GM19035 (cell line): ENCODE data around the gene GRB10.

Experiments used
- ATAC-seq: cut with Tn5 transposase; IDR thresholded peaks from one replicate; pipeline ENCODE4 v1.9.1; 2021; ENCODE audit not compliant: unreplicated experiment

Gene GRB10

DNA sequence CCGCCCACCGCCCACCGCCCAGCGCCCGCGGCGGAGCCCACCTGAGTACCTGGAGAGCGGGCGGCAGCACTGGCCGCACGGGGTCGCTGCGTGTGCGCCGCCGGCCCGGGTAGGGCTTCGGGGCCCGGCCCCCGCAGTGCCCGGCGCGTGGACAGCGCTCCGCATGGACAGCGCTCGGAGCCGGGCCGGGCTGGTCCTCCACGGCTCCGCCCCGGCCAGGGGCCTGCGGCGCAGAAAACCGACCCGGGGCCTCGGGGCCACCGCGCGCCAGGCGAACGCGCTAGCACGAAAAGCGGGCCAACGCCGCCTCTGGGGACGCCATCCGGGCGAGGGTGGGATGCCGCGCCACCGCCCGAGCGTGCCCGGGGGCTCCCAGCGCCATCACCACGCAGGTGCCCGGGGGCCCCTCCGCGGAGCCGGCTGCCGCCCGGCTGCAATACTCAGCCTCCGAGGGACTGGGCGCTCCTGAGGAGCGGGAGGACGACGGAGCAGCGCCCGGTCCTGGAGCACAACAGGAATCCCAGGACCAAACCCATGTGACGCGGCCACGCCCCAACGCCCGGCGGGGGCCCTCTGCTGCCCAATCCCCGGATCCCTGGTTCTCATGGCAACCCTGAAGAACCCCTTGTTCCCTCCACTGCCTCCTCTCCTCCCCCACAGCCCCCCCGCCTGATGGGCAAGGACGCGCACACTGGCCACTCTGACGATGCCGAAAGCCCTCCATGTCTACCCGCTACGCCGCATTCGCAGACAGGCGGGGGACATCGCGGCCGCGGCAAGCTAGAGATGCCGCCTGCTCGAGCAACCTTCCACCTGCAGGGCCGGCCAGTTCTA is at the start of gene GRB10:
Gene GRB10, minus strand, starts transcription at position 522 of the 834 bp plus-strand sequence. CDS start 50,574 bp downstream, outside the sequence.
- ATAC-seq: no peak

DNA sequence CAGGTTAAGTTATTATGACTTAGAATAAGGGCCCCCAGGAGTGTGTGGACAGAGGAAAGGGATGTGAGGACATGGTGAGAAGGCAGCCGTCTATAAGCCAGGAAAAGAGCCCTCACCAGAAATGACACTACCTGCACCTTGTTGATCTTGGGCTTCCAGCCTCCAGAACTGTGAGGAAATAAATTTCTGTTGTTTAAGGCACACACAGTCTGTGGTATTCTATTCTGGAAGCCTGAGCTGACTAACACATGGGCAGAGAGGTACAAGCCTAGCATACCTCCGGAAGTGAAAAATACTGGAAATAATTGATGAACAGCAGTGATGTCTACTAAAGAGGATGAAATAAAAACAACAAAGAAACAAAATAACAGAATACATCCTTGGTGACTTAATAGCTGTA is 46.1 kb upstream of the GRB10 start:
- no peak for ATAC-seq

DNA sequence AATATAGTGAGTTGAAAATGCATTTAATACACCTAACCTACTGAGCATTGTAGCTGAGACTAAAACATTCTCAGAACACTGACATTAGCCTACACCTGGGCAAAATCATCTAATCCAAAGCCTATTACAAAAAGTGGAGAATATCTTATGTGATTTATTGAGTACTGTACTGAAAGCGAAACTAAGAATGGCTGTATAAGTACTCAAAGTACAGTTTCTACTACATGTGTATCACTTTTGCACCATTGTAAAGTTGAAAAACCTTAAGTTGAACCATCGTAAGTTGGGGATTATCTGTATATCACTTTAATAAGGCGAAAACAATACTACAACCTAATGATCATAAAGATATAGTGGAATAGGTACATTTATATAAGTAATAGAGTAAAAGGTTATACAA is 45.4 kb upstream of the GRB10 start:
- no peak for ATAC-seq

DNA sequence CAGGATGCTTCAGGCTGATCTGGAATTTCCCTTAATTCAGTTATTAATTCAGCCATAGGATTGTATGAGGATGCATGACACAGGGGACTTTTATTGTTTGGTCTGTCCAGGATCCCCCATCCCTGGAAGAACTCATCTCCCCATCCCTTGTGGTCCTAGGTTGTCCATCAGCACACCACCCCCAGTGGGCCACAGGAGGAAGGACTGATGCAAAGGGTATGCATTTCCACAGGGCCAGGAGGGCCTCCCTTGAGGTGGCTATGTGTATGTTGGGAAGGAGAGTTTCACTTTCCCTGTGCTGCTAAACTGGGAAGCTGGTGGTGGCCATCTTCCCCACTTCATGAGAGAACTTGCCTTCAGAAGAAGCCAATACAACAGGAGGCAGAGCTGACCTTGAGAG is 44.6 kb upstream of the GRB10 start:
- ATAC-seq: no peak

DNA sequence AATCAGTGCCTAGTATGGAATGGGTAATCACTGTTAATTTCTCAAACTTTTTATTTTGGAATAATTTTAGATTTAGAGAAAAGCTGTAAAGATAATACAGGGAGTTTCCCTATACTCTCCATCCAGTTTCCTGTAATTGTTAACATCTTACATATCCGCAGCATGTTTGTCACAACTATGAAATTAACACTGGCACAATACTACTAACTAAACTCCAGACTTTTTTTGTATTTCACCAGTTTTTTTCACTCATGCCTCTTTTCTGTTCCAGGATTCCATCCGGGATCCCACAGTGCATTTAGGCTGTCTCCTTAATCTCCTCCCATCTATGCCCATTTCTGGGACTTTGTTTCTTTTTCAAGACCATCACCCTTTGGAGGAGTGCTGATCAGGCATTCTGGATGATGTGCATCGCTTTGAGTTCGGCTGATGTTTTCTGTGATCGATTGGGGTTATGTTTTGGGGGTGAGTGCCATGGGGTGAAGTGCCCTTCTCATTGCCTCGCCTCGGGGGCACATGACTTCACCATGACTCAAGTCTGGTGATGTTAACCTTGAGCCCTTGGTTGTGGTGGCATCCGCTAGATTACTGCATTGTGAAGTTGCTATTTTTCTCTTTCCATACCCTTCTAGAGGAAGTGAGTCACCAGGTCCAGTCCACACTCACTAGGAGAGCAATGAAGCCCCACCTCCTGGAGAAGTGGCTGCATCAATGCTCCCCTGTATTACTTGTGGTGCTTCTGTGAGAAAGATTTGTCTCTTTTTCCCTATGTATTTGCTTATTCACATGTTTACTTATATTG is 43.9 kb upstream of the GRB10 start:
- no peak for ATAC-seq

DNA sequence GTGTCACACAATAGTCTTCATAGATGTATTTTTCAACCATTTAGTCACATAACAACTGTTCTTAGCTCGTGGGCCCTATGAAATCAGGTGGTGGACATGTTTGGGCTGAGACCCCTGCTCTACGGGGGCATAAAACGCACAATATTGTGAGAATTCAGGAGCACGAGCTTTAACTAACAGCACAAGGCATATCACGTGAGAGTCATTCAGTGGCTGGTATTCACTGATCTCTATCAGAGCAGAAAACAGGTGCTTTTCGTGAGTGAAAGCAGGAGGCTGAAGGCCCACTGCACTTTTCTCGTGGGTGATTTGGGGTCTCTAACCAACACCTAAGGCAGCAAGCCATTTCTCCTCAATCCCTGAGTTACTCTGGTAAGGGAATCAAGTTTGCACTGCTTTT is 42.8 kb upstream of the GRB10 start:
- no peak for ATAC-seq

DNA sequence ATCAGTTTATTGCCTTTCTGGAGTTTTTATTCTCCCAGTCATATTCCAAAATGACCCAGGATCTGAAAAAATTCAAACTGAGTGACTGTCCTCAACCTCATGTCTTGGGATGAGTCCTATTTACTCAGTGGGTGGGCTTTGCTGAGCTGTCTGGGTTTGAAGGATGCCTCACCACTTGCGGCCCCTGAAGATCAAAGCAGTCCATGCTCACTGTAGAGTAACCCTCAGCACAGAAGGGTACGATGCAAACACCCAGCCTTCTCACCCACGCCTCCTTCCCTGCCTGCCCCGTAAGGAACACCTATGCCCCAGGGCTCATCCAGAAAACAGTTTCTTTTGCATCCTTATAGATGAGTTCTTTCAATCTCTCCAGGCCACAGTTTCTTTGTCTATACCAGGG is 42.2 kb upstream of the GRB10 start:
- no peak for ATAC-seq

DNA sequence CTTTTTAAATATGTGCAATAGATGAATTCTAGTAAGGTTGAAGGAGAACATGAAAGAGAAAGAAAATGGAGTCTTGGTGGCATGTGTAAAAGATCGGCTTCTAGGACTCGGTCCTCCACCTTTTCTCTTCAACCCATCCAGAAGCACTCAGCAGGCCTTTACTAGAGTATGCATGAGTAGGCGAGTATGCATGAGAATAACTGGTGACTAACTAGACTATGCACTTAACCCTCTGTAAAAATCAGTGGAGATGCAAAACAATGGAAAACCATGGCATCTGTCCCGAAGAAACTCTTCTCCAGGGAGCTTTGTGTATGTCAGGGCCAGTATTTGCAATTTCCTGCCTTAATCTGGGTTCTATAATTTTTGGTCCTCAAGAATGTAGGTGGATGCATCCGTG is 40.0 kb upstream of the GRB10 start:
- no peak for ATAC-seq

DNA sequence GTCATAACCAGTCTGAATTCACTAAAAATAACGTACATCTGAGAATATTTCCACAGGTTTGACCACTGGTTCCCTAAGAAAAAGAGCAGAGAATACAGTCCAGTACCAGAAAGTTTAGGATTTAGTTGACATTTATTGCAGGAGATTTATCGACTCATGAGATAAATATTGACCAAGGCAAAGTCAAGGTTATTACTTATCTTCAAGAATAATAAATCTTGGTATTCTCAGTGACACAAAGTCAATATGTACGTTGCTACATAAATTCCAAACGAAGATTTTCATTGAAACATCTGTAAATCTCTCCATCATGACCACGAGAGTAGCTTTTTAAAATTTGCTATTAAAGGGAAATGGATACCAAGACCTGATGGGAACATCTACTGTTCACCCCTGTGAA is 39.4 kb upstream of the GRB10 start:
- ATAC-seq: no peak

DNA sequence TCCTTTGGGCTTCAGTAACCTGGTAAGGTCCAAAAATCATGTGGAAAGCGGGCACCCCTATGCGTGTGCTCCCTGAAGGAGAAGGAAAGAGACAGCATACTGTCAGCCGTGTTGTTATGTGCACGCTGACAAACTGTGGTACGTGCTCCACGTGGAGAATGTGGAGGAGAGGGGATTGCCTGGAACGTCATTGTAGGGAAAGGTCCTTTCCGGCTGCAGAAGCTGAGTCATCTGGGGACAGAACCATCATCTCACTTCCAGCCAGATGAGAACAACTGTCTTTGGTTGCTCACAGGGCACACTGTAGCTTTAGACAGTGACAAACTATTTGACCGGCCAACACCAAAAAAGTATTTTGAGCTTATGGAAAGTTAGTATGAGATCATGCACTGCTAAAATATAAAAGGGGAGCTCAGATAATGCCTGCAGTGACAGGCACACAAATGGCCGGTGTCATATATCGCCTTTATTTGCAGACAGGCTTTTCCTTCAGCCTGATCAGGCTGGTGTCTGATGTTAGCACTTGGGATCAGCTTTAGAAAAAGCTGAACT is 38.8 kb upstream of the GRB10 start:
- ATAC-seq: no peak

DNA sequence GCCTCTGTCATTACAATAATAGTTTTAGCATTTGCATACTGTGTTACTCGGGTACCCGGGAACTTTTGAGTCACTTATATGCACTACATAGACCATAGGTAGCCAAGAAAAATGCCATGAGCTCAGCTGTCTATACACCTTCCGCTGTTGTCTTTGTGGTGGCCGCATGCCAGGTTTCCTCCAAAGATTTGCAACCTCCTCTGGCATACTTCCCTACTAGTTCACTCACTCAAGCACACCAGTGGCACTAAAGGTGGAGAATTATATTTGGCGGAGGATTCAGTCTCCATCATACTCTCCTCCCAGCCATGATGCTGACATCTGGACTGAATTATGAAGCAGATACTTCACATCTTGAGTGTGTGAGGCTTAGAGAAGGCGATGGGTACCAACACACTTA is 35.6 kb upstream of the GRB10 start:
- ATAC-seq: no peak

DNA sequence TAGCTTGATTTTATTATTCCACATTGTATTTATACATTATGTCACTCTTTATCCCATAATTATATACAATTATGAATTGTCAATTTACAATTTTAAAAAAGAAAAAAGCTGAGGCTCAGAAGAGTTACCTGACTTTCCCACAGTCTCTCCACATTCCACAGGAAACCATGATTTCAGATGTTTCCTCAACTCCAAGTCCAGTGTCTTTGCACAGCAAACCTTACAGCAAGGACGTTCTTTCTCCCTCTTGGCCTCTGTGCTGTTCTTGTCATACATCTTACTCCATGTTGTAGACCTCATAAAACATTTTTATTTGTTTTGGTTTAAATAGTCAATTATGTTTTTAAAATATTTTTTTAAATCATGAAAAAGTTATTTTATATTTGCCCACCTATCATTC is 34.9 kb upstream of the GRB10 start:
- ATAC-seq: no peak

DNA sequence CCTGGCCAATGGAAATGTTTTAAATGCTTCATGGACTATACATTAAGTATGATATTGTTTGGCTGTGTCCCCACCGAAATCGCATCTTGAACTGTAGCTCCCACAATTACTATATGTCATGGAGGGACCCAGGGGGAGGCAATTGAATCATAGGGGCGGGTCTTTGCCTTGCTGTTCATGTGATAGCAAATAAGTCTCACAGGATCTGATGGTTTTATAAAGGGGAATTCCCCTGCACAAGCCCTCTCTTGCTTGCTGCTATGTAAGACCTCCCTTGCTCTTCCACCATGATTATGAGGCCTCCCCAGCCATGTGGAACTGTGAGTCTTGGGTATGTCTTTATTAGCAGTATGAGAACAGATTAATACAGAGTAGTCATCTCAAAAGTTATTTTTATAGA is 32.4 kb upstream of the GRB10 start:
- no peak for ATAC-seq

DNA sequence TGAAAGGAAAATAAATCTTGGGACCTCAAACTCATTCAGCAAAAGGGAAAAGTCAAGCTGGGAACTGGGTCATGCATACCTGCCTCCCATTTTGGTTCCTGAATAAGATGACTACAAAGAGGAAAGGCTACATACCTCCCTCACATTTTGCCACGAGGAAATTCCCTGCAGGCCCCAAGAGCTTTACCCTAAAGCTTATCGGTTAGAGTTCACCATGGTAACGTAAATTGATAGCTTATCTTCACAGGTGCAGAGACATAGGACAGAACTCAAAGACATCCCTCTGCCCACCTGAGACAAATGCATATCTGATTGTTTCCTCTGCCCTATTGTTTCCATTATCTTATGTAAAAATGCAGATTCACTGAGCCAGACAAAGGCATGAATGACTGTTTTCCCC is 31.5 kb upstream of the GRB10 start:
- no peak for ATAC-seq

DNA sequence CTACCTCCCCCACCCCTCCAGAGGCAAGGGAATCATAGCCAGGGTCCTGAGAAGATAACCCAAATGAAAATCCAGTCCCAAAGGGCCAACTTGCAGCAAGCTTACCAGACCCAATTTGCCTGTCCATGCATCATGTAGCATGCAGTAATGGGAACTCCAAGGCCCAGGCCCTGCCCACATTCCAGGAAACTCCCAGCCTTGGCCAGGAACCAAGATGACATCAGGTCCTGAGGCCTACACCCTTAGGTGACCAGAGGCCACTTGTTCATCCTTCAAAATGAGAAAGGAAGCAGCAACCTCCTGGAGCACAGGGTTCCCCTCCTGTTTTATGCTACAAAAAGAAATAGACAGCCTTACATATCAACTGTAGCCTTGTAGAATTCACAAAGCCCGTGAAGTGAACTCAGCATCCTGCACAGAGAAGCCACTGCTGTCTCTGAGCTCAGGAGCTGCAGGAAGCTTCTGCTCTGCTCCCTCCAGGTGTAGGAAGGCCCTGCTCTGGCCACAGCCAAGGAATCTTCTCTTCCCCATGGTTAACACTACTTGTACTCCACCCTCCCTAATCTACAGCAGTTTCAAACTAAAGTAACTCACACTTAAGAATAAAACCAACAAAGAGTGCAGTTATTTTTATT is 30.3 kb upstream of the GRB10 start:
- ATAC-seq: no peak

DNA sequence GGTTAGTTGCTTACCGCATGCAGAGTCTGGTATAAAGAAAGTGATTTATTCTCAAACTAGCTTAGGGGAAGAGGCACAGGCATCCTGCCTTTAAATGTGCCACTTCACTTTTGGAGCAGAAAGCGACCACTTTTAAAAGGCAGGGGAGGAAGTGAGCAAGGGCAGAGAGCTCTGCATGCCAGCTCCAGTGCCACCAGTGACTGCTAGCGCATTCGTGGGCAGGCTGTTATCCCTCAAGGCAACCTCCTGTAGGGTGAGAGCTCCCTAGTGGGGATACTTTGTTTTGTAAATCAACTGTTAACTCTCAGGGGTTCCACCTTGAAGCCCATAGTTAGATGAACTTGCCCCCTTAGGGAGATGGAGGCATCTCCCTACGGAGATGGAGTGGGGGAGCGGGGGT is 29.4 kb upstream of the GRB10 start:
- ATAC-seq: no peak

DNA sequence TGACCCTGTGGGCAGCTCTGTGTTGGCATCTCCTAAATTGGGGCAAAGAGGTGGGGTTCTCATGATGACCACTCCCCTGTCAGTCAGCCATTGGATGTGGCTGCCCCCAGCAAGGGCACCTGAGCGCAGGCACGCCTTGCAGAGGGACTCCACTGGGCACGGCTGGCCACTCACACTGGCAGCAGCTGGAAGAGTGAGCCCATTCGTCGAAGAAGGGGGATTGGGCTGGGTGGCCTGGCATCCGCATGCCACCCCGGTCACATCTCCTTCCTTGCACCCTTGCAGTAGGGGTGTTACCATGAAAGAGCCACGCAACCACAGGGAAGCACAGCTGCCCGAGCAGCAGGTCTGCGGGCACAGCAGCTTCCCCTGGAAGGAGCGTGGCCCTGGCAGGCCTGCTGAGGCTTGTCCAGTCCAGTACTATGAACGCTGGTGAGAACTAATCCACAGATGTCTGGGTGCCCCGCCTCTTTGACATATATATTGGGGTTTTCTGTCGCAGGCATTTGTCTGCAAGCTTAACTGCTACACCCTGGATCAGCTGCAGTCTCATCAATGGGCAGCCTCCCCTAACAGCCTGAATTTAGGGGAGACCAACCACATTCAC is 25.7 kb upstream of the GRB10 start:
- ATAC-seq: no peak

DNA sequence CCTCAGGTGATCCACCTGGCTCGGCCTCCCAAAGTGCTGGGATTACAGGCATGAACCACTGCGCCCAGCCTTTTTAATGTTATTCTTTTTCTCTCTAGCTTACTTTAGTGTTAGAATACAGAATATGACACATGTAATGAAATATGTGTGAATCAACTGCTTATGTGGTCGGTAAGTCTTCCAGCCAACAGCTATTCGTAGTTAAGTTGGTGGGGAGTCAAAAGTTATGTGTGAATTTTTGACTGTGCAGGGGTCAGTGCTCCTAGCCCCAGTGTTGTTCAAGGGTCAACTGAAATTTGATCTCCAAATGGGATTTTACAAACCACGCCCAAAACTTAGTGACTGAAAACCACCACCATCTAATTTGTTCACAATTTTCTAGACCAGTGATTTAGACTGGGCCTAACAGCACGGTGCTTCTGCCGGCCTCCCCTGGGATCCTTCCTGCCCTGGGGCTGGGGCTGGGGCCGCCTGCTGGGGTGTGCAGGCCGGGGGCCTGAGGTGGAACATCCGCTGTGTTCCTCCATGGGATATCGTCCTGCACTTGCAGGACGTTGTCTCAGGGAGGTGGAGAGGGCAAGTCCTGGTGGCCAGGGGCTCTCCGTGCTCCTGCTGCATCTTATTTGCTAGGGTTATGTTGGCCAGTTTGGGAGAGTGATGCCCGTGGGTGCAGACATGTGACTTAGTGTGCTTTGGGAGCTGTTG is 24.5 kb upstream of the GRB10 start:
- no peak for ATAC-seq

DNA sequence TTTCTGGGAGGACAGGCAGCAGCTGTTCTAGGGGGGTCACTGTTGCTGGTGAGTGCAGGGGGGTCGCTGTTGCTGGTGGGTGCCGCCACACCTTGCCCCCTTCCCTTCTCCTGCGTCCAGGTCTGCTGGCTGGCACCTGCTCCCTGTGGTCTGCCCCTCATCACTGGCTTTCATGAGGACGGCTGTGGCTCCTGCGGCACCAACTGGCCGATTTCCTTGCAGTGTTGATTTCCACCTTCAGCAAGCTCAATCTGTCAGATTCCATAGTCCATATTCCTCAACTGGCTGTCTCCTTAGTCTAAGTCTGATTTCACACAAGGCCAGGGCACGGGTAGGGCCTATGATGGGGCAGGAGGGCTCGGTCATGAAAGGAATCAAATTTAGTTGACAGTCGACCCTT is 23.4 kb upstream of the GRB10 start:
- no peak for ATAC-seq

DNA sequence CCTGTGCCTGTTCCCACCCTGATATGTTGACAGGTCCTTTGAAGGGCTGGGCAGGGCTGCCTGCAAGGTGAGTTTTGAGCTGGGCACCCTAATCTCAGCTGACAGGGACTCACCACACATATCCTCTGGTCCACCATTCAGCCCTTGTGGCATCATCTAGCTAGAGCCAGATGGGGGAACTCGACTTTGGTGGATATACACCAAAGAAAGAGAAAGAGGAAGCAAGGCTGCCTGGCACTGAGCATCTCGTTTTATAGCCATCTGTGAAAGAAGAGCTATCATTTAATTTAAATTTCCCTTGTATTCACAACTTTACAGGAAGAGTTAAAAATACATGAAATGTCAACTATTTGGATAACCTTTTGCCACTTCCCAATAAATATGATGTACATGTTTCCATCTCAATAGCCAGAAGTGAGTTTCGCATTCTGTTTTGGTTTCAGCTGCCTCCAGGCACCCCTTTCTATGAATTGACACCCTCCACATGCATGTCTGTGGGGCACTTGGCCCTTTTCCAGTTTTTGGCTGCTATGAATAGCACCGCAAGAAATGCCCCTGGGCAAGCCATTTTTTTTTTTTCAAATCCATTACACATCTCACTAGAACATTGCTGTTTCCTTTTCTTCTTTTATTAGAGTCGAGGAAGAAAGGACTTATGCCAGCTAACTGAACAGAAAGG is 22.9 kb upstream of the GRB10 start:
- no peak for ATAC-seq
